ENCODE data around the gene COPS9. TPM values are rescaled to one million over a fixed set of nuclear protein-coding genes. Genes with fewer than 3 reads are reported as not detected.

Gene COPS9
- total RNA-seq, 2 donors from 2014 or later = 232 to 243 TPM

DNA sequence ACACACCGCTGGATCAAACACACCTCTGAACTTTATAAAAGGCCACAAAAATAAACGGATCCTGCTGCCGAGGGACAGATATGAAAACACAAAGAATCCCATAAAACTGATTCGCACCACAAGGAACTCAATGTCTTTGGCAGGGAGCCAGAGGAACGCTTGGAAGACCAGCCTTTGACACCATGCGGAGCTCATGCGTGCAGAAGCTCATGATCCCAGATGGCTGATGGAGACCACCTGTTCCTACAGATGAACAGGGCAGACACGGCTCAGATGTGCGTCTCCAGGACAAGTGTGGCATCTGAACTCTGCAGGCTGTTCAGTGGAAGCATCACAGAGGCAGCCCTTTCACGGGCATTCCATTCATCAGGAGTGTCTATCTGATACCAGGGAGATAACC, 24.9 kb downstream of the COPS9 start:
- H3K4me3 ChIP-seq = no peak overlapping the region
- H3K27me3 ChIP-seq = no peaks in the 10 kb centered on the region
- no peaks in the 10 kb centered on the region for H3K36me3 ChIP-seq
- no peak for DNase-seq (ENCODE audit: low spot score)
- H3K4me1 ChIP-seq = no peaks in the 10 kb centered on the region
- H3K27ac ChIP-seq = no peak overlapping the region
- TF ChIP-seq, protein P1, sequence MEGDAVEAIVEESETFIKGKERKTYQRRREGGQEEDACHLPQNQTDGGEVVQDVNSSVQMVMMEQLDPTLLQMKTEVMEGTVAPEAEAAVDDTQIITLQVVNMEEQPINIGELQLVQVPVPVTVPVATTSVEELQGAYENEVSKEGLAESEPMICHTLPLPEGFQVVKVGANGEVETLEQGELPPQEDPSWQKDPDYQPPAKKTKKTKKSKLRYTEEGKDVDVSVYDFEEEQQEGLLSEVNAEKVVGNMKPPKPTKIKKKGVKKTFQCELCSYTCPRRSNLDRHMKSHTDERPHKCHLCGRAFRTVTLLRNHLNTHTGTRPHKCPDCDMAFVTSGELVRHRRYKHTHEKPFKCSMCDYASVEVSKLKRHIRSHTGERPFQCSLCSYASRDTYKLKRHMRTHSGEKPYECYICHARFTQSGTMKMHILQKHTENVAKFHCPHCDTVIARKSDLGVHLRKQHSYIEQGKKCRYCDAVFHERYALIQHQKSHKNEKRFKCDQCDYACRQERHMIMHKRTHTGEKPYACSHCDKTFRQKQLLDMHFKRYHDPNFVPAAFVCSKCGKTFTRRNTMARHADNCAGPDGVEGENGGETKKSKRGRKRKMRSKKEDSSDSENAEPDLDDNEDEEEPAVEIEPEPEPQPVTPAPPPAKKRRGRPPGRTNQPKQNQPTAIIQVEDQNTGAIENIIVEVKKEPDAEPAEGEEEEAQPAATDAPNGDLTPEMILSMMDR (IDR thresholded peaks at IDR 0.05) = no peak
- H3K9me3 ChIP-seq = peaks cover 0 to 5% of the 10 kb centered on the region in 2 donors

DNA sequence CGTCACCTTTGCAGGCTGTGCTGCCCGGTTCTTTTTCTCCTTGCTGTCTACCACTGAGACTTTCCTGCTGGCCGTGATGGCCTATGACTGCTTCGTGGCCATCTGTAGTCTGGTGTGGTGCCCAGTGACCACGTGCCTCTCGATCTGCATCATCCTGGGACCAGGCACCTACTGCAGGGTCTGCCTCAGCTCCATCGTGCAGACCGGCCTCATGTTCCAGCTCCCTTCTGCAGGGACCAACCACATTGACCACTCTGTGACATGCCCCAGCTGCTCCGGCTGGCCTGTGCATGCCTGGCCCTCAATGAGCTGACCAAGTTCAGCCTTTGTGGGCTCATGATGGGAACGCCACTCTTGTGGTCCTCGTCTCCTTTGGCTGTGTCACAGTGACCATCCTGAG, 26.7 kb downstream of the COPS9 start:
- no peak overlapping the region for H3K27ac ChIP-seq
- H3K9me3 ChIP-seq = no peaks in the 10 kb centered on the region
- H3K27me3 ChIP-seq = no peaks in the 10 kb centered on the region
- TF ChIP-seq, protein P1 (IDR thresholded peaks at IDR 0.05) = no peak
- H3K4me3 ChIP-seq = no peak overlapping the region
- no peak for DNase-seq (ENCODE audit: low spot score)
- no peaks in the 10 kb centered on the region for H3K36me3 ChIP-seq
- no peaks in the 10 kb centered on the region for H3K4me1 ChIP-seq

DNA sequence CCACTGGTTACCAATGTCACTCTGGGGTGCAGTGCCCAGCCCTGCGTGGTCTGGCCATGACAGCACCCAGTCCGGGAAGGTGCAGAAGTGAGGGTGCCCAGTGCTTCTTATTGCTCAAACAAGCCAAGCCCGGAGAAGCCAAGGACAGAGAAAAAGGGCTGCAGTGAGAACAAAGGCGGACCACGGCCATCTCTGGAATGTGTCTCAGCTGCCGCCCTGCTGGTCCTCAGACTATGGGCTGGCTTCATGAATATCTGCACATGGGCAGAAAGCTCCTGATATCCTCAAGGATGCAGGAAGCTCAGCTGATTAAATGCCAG, 28.7 kb downstream of the COPS9 start:
- DNase-seq (ENCODE audit: low spot score) = no peak
- TF ChIP-seq, protein P1 (IDR thresholded peaks at IDR 0.05) = no peak
- Histone ChIP-seq H3K36me3 (no peaks in the 10 kb centered on the region), H3K9me3 (no peaks in the 10 kb centered on the region), H3K27ac (no peak overlapping the region), H3K4me1 (no peaks in the 10 kb centered on the region), H3K27me3 (no peaks in the 10 kb centered on the region), H3K4me3 (no peak overlapping the region)

GRCh38 chr2:240106765-240107476, 29.2 kb downstream of the COPS9 start:
- TF ChIP-seq, protein P1 (IDR thresholded peaks at IDR 0.05) = no peak
- no peak for DNase-seq (ENCODE audit: low spot score)
- no peaks in the 10 kb centered on the region for H3K9me3 ChIP-seq
- no peaks in the 10 kb centered on the region for H3K4me1 ChIP-seq
- no peaks in the 10 kb centered on the region for H3K36me3 ChIP-seq
- no peak overlapping the region for H3K27ac ChIP-seq
- H3K27me3 ChIP-seq = no peaks in the 10 kb centered on the region
- H3K4me3 ChIP-seq = no peak overlapping the region

DNA sequence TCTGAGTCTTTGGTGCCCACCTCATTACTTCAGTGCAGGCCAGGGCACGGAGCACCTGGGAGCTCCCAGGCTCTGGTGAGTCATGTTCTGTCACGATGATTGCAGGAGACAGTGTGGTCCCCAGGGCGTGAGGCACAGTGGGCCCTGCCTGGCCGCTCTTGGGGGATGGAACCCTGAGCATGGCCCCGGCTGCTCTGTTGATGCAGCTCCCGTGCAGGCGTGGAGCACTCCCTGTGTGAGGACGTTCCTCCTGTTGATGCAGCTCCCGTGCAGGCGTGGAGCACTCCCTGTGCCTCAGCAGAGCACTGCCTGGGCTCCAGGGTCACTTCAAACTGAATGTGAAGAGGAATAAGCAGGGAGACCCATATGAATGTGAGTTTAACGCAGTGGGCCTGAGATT, 30.1 kb downstream of the COPS9 start:
- no peak overlapping the region for H3K4me3 ChIP-seq
- TF ChIP-seq, protein P1 (IDR thresholded peaks at IDR 0.05) = no peak
- no peaks in the 10 kb centered on the region for H3K4me1 ChIP-seq
- H3K9me3 ChIP-seq = no peaks in the 10 kb centered on the region
- DNase-seq (ENCODE audit: low spot score) = no peak
- no peaks in the 10 kb centered on the region for H3K27me3 ChIP-seq
- no peaks in the 10 kb centered on the region for H3K36me3 ChIP-seq
- H3K27ac ChIP-seq = no peak overlapping the region

DNA sequence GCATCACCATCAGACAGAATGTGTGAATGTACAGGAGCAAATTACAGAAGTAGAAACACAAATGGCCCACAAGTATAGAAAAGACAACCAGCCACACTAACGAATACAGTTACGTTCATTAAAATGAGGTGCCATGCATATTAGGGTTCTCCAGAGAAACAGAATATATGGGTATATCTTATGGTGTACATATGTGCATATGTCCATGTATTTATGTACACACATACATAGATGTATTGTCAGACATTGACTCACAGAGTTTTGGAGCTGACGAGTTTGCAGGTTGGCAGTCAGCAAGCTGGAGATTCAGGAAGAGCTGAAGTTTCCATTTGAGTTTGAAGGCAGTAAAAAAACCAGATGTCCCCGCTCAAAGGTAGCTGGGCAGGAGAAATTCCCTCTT, 33.0 kb downstream of the COPS9 start:
- Histone ChIP-seq H3K4me3 (no peak overlapping the region), H3K27ac (no peak overlapping the region), H3K4me1 (no peaks in the 10 kb centered on the region), H3K36me3 (no peaks in the 10 kb centered on the region), H3K27me3 (no peaks in the 10 kb centered on the region), H3K9me3 (peaks cover 0 to 15% of the 10 kb centered on the region in 2 donors)
- DNase-seq (ENCODE audit: low spot score) = no peak
- TF ChIP-seq, protein P1 (IDR thresholded peaks at IDR 0.05) = no peak

All from right atrium auricular region (tissue), 2 donors.